K562 (cell line): ENCODE measurements around the gene DPM2. TPM values are rescaled to one million over a fixed set of nuclear protein-coding genes. Genes with fewer than 3 reads are reported as not detected.
A peak's percentile ranks its signal among the peaks of the same experiment; 100 is the strongest.

Experiments used
- BCOR ChIP-seq: fragments of 450-650 bp; IDR thresholded peaks from 2 replicates; pipeline ENCODE4 v1.6.1; 2016
- HMBOX1 ChIP-seq: sonication (generic); IDR thresholded peaks from 2 replicates; pipeline ENCODE4 v1.6.1; 2016
- MED1 ChIP-seq: sonication (generic); formaldehyde crosslinking; IDR thresholded peaks from 2 replicates; pipeline ENCODE4 v1.8.1; 2023; ENCODE audit warnings: missing genetic modification reagents, borderline replicate concordance
- MEF2D ChIP-seq: conservative IDR thresholded peaks from 2 replicates; pipeline ENCODE4 v1.6.1; 2016; ENCODE audit warnings: low read depth, missing genetic modification characterization, missing compliant biosample characterization
- NBN ChIP-seq: fragments of 450-650 bp; IDR thresholded peaks from 2 replicates; pipeline ENCODE4 v1.6.1; 2016; ENCODE audit warnings: low read depth, mild to moderate bottlenecking
- NEUROD1 ChIP-seq: fragments of 150-350 bp; IDR thresholded peaks from 2 replicates; pipeline ENCODE4 v1.6.1; 2014; ENCODE audit warnings: borderline replicate concordance, low read length, low read depth; ENCODE audit not compliant: partially characterized antibody
- NFIC ChIP-seq: fragments of 450-650 bp; IDR thresholded peaks from 2 replicates; pipeline ENCODE4 v1.6.1; 2017; ENCODE audit warnings: mild to moderate bottlenecking, inconsistent platforms
- SOX6 ChIP-seq: fragments of 450-650 bp; IDR thresholded peaks from 2 replicates; pipeline ENCODE4 v1.6.1; 2014; ENCODE audit warnings: mild to moderate bottlenecking
- TARDBP ChIP-seq: fragments of 450-650 bp; IDR thresholded peaks from 2 replicates; pipeline ENCODE4 v1.6.1; 2016
- ZEB2 ChIP-seq: fragments of 450-650 bp; IDR thresholded peaks from 2 replicates; pipeline ENCODE4 v1.6.1; 2016
- ZFP36 ChIP-seq: fragments of 150-350 bp; IDR thresholded peaks from 2 replicates; pipeline ENCODE4 v1.6.1; 2018; ENCODE audit warnings: low read length, low read depth; ENCODE audit not compliant: partially characterized antibody
- ZNF316 ChIP-seq: fragments of 450-650 bp; IDR thresholded peaks from 2 replicates; pipeline ENCODE4 v1.6.1; 2016
- ZNF398 ChIP-seq: fragments of 250-450 bp; sonication (Bioruptor Pico); IDR thresholded peaks from 2 replicates; pipeline ENCODE4 v1.8.0; 2021; ENCODE audit warnings: moderate library complexity, mild to moderate bottlenecking, inconsistent platforms
- ZNF696 ChIP-seq: fragments of 250-450 bp; sonication (Bioruptor Pico); conservative IDR thresholded peaks from 2 replicates; pipeline ENCODE4 v1.4.0; 2020; ENCODE audit warnings: mild to moderate bottlenecking, moderate library complexity
- polyA plus RNA-seq, 8 experiments: library from polyadenylated mRNA; depleted of rRNA in 4 of 8; stranded (reverse) in 5 of 8; unstranded in 3 of 8; fragments of >200 nt; fragmentation: Nextera tagmentation in 2 of 8; fragmentation: Illumina TruSeq in 1 of 8; extraction: Ambion mirVana in 2 of 8; extraction: Trizol in 1 of 8; gene quantifications; 2 replicates each; pipeline versions ENCODE4 v1.2.1 to v1.2.3, GENCODE V29; 2011 to 2014; ENCODE audit warnings: inconsistent platforms in 1 of 8, missing spikeins in 1 of 8
- total RNA-seq, 7 experiments: library from RNA; depleted of rRNA in 6 of 7; stranded (reverse); fragments of >200 nt in 6 of 7; fragmentation: Illumina TruSeq in 2 of 7; extraction: Trizol in 2 of 7; gene quantifications; 2 replicates each; pipeline versions ENCODE4 v1.2.1 to v1.2.3, GENCODE V29; 2011 to 2021; ENCODE audit warnings: low replicate concordance in 1 of 7
- TF ChIP-seq, protein P1 (sequence below): fragments of 250-450 bp; sonication (Bioruptor Pico); IDR thresholded peaks from 2 replicates; pipeline ENCODE4 v1.4.0; 2020; ENCODE audit warnings: mild to moderate bottlenecking, moderate library complexity
- TF ChIP-seq, protein P2 (sequence below), 2 experiments: fragments of 450-650 bp in 1 of 2; sonication (generic) in 1 of 2; formaldehyde crosslinking in 1 of 2; IDR thresholded peaks in 1 of 2; conservative IDR thresholded peaks in 1 of 2; 2 replicates each; pipeline versions ENCODE4 v1.6.1 to v1.8.1; 2016 to 2023; ENCODE audit warnings: mild to moderate bottlenecking in 2 of 2, moderate library complexity in 2 of 2, inconsistent platforms in 1 of 2, missing genetic modification reagents in 1 of 2
- TF ChIP-seq, protein P3 (sequence below): fragments of 450-650 bp; IDR thresholded peaks from 2 replicates; pipeline ENCODE4 v1.6.1; 2016; ENCODE audit warnings: borderline replicate concordance

Gene DPM2
- total and polyA plus RNA-seq, 9 of the 15 experiments (the other 6 are each of a cell fraction or from before 2014, with no cell fraction given) = 43.5 to 126 (median 71.1) TPM

DNA sequence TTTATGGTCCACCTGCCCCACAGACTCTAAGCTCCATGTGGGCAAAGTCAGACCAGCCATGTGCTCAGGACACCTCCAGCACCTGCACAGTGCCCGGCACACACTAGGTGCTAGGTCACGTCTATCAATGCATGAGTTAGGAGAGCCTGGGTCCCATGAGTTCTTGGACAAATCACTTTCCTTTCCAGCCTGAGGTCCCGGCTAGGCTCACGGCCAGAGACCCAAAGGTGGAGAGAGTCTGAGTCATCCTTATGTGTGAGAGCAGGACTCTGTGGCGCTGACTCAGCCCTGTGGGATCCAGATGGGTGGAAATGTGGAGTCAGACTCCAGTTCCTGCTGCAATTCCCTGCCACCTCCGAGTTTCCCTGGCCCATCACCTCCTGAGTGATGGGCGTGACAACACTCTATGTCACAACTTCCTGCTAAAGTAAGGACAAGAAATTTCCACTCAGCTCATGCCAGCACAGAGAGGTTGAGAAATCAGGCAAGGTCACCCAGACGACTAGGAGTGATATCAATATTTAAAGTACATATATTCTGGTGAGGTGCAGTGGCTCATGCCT lies 18.3 kb downstream of the DPM2 start (continued):
- TF ChIP-seq, protein P1, sequence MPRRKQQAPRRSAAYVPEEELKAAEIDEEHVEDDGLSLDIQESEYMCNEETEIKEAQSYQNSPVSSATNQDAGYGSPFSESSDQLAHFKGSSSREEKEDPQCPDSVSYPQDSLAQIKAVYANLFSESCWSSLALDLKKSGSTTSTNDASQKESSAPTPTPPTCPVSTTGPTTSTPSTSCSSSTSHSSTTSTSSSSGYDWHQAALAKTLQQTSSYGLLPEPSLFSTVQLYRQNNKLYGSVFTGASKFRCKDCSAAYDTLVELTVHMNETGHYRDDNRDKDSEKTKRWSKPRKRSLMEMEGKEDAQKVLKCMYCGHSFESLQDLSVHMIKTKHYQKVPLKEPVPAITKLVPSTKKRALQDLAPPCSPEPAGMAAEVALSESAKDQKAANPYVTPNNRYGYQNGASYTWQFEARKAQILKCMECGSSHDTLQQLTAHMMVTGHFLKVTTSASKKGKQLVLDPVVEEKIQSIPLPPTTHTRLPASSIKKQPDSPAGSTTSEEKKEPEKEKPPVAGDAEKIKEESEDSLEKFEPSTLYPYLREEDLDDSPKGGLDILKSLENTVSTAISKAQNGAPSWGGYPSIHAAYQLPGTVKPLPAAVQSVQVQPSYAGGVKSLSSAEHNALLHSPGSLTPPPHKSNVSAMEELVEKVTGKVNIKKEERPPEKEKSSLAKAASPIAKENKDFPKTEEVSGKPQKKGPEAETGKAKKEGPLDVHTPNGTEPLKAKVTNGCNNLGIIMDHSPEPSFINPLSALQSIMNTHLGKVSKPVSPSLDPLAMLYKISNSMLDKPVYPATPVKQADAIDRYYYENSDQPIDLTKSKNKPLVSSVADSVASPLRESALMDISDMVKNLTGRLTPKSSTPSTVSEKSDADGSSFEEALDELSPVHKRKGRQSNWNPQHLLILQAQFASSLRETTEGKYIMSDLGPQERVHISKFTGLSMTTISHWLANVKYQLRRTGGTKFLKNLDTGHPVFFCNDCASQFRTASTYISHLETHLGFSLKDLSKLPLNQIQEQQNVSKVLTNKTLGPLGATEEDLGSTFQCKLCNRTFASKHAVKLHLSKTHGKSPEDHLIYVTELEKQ (CRISPR knock-in tag) = no peak
- no peak for TF ChIP-seq ZNF398 (CRISPR knock-in tag)
- peak; percentile 92 for TF ChIP-seq BCOR
- peak; percentile 56; the same call in 1 of the 2 replicates for TF ChIP-seq NBN
- TF ChIP-seq, protein P2, sequence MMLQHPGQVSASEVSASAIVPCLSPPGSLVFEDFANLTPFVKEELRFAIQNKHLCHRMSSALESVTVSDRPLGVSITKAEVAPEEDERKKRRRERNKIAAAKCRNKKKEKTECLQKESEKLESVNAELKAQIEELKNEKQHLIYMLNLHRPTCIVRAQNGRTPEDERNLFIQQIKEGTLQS (IDR thresholded peaks at IDR 0.05) = peak; percentile 97
- TF ChIP-seq, protein P2 (CRISPR knock-in tag; conservative IDR thresholded peaks at IDR 0.05) = peak; percentile 85
- TF ChIP-seq HMBOX1 = no peak
- TF ChIP-seq ZNF696 (CRISPR knock-in tag) = no peak
- TF ChIP-seq ZFP36 = peak; percentile 80
- peak; percentile 49 for TF ChIP-seq NFIC
- TF ChIP-seq MEF2D (tag) = 0 out of 2 replicates have a peak, but pooled peaks have one; percentile 9
- 0 out of 2 replicates have a peak, but pooled peaks have one; percentile 57 for TF ChIP-seq TARDBP
- TF ChIP-seq NEUROD1 = peak; percentile 53
- TF ChIP-seq ZEB2 = peak; percentile 70
- no peak for TF ChIP-seq MED1 (CRISPR knock-in tag)
- peak; percentile 55; the same call in 1 of the 2 replicates for TF ChIP-seq SOX6
- TF ChIP-seq, protein P3, sequence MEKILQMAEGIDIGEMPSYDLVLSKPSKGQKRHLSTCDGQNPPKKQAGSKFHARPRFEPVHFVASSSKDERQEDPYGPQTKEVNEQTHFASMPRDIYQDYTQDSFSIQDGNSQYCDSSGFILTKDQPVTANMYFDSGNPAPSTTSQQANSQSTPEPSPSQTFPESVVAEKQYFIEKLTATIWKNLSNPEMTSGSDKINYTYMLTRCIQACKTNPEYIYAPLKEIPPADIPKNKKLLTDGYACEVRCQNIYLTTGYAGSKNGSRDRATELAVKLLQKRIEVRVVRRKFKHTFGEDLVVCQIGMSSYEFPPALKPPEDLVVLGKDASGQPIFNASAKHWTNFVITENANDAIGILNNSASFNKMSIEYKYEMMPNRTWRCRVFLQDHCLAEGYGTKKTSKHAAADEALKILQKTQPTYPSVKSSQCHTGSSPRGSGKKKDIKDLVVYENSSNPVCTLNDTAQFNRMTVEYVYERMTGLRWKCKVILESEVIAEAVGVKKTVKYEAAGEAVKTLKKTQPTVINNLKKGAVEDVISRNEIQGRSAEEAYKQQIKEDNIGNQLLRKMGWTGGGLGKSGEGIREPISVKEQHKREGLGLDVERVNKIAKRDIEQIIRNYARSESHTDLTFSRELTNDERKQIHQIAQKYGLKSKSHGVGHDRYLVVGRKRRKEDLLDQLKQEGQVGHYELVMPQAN = no peak
- peak; percentile 94 for TF ChIP-seq ZNF316
